ENCODE data around the gene ARMCX1. TPM values are rescaled to one million over a fixed set of nuclear protein-coding genes. Genes with fewer than 3 reads are reported as not detected.
A peak's percentile ranks its signal among the peaks of the same experiment; 100 is the strongest.
"Not testable (repeated sequence)": the region's sequence is repeated elsewhere in the genome, so short reads cannot be mapped to it uniquely, and the experiment has no call there.

The ARMCX1 gene
- 10 to 100 TPM in 3 of 4 donors, 1 to 10 TPM in 1; 9.0 to 19.4 (median 12.1) TPM for total RNA-seq

GRCh38 chrX:101550362-101550750 is at the start of gene ARMCX1:
TSS of gene ARMCX1 (plus strand) at chrX:101550547. CDS start at chrX:101552931, 2,384 bp downstream.
- Histone ChIP-seq H3K4me3 (peak within 1 kb of the TSS; percentile 53), H3K27ac (peak within 1 kb of the TSS; percentile 85), H3K27me3 (no peaks in the 10 kb centered on the region), H3K9me3 (no peaks in the 10 kb centered on the region), H3K36me3 (peaks cover 12% of the 10 kb centered on the region), H3K4me1 (peaks cover 4% of the 10 kb centered on the region)
- DNase-seq (ENCODE audit: low spot score in 2 of 2) = peak; percentile 81 to 83
- TF ChIP-seq, protein P1, sequence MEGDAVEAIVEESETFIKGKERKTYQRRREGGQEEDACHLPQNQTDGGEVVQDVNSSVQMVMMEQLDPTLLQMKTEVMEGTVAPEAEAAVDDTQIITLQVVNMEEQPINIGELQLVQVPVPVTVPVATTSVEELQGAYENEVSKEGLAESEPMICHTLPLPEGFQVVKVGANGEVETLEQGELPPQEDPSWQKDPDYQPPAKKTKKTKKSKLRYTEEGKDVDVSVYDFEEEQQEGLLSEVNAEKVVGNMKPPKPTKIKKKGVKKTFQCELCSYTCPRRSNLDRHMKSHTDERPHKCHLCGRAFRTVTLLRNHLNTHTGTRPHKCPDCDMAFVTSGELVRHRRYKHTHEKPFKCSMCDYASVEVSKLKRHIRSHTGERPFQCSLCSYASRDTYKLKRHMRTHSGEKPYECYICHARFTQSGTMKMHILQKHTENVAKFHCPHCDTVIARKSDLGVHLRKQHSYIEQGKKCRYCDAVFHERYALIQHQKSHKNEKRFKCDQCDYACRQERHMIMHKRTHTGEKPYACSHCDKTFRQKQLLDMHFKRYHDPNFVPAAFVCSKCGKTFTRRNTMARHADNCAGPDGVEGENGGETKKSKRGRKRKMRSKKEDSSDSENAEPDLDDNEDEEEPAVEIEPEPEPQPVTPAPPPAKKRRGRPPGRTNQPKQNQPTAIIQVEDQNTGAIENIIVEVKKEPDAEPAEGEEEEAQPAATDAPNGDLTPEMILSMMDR (IDR thresholded peaks at IDR 0.05) = no peak
- peak in 1 of 2 donors; percentile 53 for TF ChIP-seq POLR2A (IDR thresholded peaks at IDR 0.05)
- 38% methylated on average over 18 of the region's 20 CpGs for WGBS

GRCh38 chrX:101502929-101503328 is 47.4 kb upstream of the ARMCX1 start:
- WGBS = 100% methylated on average over 1 of the region's 1 CpG
- not testable (repeated sequence) for H3K9me3 ChIP-seq; H3K36me3 ChIP-seq; DNase-seq (ENCODE audit: low spot score in 2 of 2); H3K4me3 ChIP-seq; H3K27ac ChIP-seq; H3K4me1 ChIP-seq; H3K27me3 ChIP-seq

GRCh38 chrX:101507372-101507771 is 43.0 kb upstream of the ARMCX1 start:
- TF ChIP-seq, protein P1 (IDR thresholded peaks at IDR 0.05) = no peak
- Histone ChIP-seq H3K9me3 (no peaks in the 10 kb centered on the region), H3K36me3 (no peaks in the 10 kb centered on the region), H3K4me1 (no peaks in the 10 kb centered on the region), H3K27me3 (no peaks in the 10 kb centered on the region), H3K27ac (no peak overlapping the region), H3K4me3 (no peak overlapping the region)
- DNase-seq (ENCODE audit: low spot score in 2 of 2) = no peak

- H3K36me3 ChIP-seq = no peaks in the 10 kb centered on the region
- no peaks in the 10 kb centered on the region for H3K9me3 ChIP-seq
- WGBS = 78% methylated on average over 4 of the region's 4 CpGs
- H3K27ac ChIP-seq = no peak overlapping the region
- no peak overlapping the region for H3K4me3 ChIP-seq
- H3K27me3 ChIP-seq = no peaks in the 10 kb centered on the region
- no peak for DNase-seq (ENCODE audit: low spot score in 2 of 2)
- TF ChIP-seq POLR2A (IDR thresholded peaks at IDR 0.05) = no peak
- no peak for TF ChIP-seq POLR2AphosphoS5 (IDR thresholded peaks at IDR 0.05)
- no peak for TF ChIP-seq EP300 (IDR thresholded peaks at IDR 0.05)
- TF ChIP-seq, protein P1 (IDR thresholded peaks at IDR 0.05) = no peak
- no peaks in the 10 kb centered on the region for H3K4me1 ChIP-seq
Measured at GRCh38 chrX:101507986-101508385, 42.4 kb upstream of the ARMCX1 start.

DNA sequence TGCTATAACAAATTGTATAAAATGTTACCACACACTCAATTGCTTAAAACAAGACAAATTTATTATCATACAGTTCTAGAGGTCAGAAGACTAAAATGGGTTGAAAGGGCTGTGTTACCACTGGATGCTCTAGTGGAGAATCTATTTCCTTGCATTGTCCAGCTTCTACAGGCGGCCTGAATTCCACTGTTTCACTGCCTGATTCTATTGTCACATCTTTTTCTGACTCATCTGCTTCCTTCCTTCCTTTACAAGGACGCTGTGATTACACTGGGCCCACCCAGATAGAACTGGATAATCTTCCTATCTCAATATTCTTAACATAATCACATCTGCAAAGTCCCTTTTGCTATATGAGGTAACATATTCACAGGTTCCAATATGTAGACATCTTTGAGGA is 19.4 kb upstream of the ARMCX1 start:
- Histone ChIP-seq H3K4me1 (no peaks in the 10 kb centered on the region), H3K27ac (no peak overlapping the region), H3K36me3 (no peaks in the 10 kb centered on the region), H3K9me3 (no peaks in the 10 kb centered on the region), H3K4me3 (no peak overlapping the region), H3K27me3 (no peaks in the 10 kb centered on the region)
- 49% methylated on average over 2 of the region's 2 CpGs for WGBS
- no peak for DNase-seq (ENCODE audit: low spot score in 2 of 2)
- TF ChIP-seq POLR2A (IDR thresholded peaks at IDR 0.05) = no peak

- H3K9me3 ChIP-seq = no peaks in the 10 kb centered on the region
- no peaks in the 10 kb centered on the region for H3K4me1 ChIP-seq
- H3K36me3 ChIP-seq = no peaks in the 10 kb centered on the region
- no peak for DNase-seq (ENCODE audit: low spot score in 2 of 2)
- H3K4me3 ChIP-seq = no peak overlapping the region
- no peaks in the 10 kb centered on the region for H3K27me3 ChIP-seq
- 91% methylated on average over 25 of the region's 25 CpGs for WGBS
- TF ChIP-seq EP300 (IDR thresholded peaks at IDR 0.05) = no peak
- TF ChIP-seq, protein P1 (IDR thresholded peaks at IDR 0.05) = no peak
- no peak overlapping the region for H3K27ac ChIP-seq
Measured at GRCh38 chrX:101539116-101539515, 11.2 kb upstream of the ARMCX1 start.
